AG04450 (cell line): ENCODE measurements around the gene ENKUR. TPM values are rescaled to one million over a fixed set of nuclear protein-coding genes. Genes with fewer than 3 reads are reported as not detected.
A peak's percentile ranks its signal among the peaks of the same experiment; 100 is the strongest.
"Not testable (repeated sequence)": the region's sequence is repeated elsewhere in the genome, so short reads cannot be mapped to it uniquely, and the experiment has no call there.

ENCODE experiments used
- CTCF ChIA-PET: fragments of 300-600, 350-600 bp; formaldehyde crosslinking; extraction: SDS; loops from one replicate; lab custom pipeline; 2022; ENCODE audit warnings: antibody characterized with exemption, inconsistent platforms; lab: Charles Lee
- POLR2A ChIA-PET: fragments of 350-600 bp; formaldehyde crosslinking; extraction: SDS; loops from one replicate; lab custom pipeline; 2021; ENCODE audit warnings: antibody characterized with exemption, inconsistent platforms; lab: Yijun Ruan, JAX
- DNase-seq: peaks from one replicate; pipeline ENCODE4 v3.0.0-alpha.2; 2011; ENCODE audit warnings: low read depth, low spot score
- H3K27ac ChIP-seq: one replicate; pipeline ENCODE4 v1.5.1; 2012; ENCODE audit warnings: low read depth, low read length, control low read depth
- H3K27me3 ChIP-seq: one replicate; pipeline ENCODE4 v1.6.0; 2012; ENCODE audit warnings: low read length; ENCODE audit not compliant: control insufficient read depth, insufficient read depth
- H3K4me3 ChIP-seq: 2 replicates; pipeline ENCODE4 v1.5.1; 2011; ENCODE audit warnings: mild to moderate bottlenecking, low read depth, low read length, control low read depth
- H3K9me3 ChIP-seq: 2 replicates; pipeline ENCODE4 v1.5.1; 2012; ENCODE audit warnings: low read length; ENCODE audit not compliant: control insufficient read depth, insufficient read depth
- CTCF ChIP-seq: IDR thresholded peaks from 2 replicates; pipeline ENCODE4 v1.5.1; 2011; ENCODE audit warnings: low read depth, low read length, control low read depth, inconsistent platforms
- polyA plus RNA-seq: library from polyadenylated mRNA; depleted of rRNA; stranded (reverse); fragments of >200 nt; gene quantifications from 2 replicates; pipeline ENCODE4 v1.2.3, GENCODE V29; 2011

Gene ENKUR
- polyA plus RNA-seq, 1 experiment: 0.11 TPM

- ChIA-PET POLR2A (no interaction called here), CTCF (interaction anchor here (3.1 kb wide), 1 partner anchor 102 kb away, joined by 9 read pairs; no protein-coding TSS in a partner anchor)
- DNase-seq: no peak
- Histone ChIP-seq H3K9me3 (no peaks in the 10 kb centered on the region), H3K27ac (no peak overlapping the region), H3K4me3 (no peak overlapping the region), H3K27me3 (no peaks in the 10 kb centered on the region)
- TF ChIP-seq CTCF: no peak
These were observed 36.3 kb downstream of the ENKUR start for GRCh38 chr10:24979685-24980084.

- no peak overlapping the region for H3K27ac ChIP-seq
- peak; percentile 39 for TF ChIP-seq CTCF
- DNase-seq: no peak
- CTCF ChIA-PET: interaction anchor here (0.7 kb wide), 1 partner anchor 53 kb away, joined by 3 read pairs; no protein-coding TSS in a partner anchor
- no peak overlapping the region for H3K4me3 ChIP-seq
- no peaks in the 10 kb centered on the region for H3K9me3 ChIP-seq
- POLR2A ChIA-PET: interaction anchor here (0.7 kb wide), 1 partner anchor 53 kb away, joined by 3 read pairs; no protein-coding TSS in a partner anchor
- H3K27me3 ChIP-seq: no peaks in the 10 kb centered on the region
These were observed 41.0 kb downstream of the ENKUR start for GRCh38 chr10:24974976-24975375.

GRCh38 chr10:24973163-24973562, 42.8 kb downstream of the ENKUR start:
- Histone ChIP-seq H3K4me3 (no peak overlapping the region), H3K27ac (no peak overlapping the region), H3K27me3 (no peaks in the 10 kb centered on the region), H3K9me3 (no peaks in the 10 kb centered on the region)
- CTCF ChIA-PET: interaction anchor here (0.7 kb wide), 1 partner anchor 123 kb away, joined by 3 read pairs; no protein-coding TSS in a partner anchor
- DNase-seq: no peak
- no peak for TF ChIP-seq CTCF
- POLR2A ChIA-PET: no interaction called here

- no peaks in the 10 kb centered on the region for H3K27me3 ChIP-seq
- no peak for TF ChIP-seq CTCF
- no peak for DNase-seq
- POLR2A ChIA-PET: no interaction called here
- CTCF ChIA-PET: interaction anchor here (1.2 kb wide), 1 partner anchor 9 kb away, joined by 6 read pairs; no protein-coding TSS in a partner anchor
- H3K4me3 ChIP-seq: no peak overlapping the region
- no peaks in the 10 kb centered on the region for H3K9me3 ChIP-seq
- no peak overlapping the region for H3K27ac ChIP-seq
These were observed 44.6 kb downstream of the ENKUR start for GRCh38 chr10:24971374-24971773.

GRCh38 chr10:24969841-24970281, 46.1 kb downstream of the ENKUR start:
- Histone ChIP-seq H3K9me3 (no peaks in the 10 kb centered on the region), H3K27ac (no peak overlapping the region), H3K27me3 (no peaks in the 10 kb centered on the region), H3K4me3 (no peak overlapping the region)
- no peak for DNase-seq
- ChIA-PET CTCF (interaction anchor here (0.9 to 1.0 kb wide), 3 partner anchors 12 to 352 kb away, joined by 3 read pairs; no protein-coding TSS in a partner anchor), POLR2A (interaction anchor here (0.9 kb wide), 1 partner anchor 263 kb away, joined by 3 read pairs; no protein-coding TSS in a partner anchor)
- TF ChIP-seq CTCF: no peak

GRCh38 chr10:24968951-24969350, 47.0 kb downstream of the ENKUR start:
- CTCF ChIA-PET: interaction anchor here (1.0 kb wide), 1 partner anchor 351 kb away, joined by 3 read pairs; no protein-coding TSS in a partner anchor
- not testable (repeated sequence) for H3K4me3 ChIP-seq, DNase-seq, H3K27ac ChIP-seq, H3K9me3 ChIP-seq, H3K27me3 ChIP-seq
- POLR2A ChIA-PET: interaction anchor here (0.9 kb wide), 1 partner anchor 262 kb away, joined by 3 read pairs; no protein-coding TSS in a partner anchor
